BE2C (cell line): Measurements from ENCODE around the gene ITPRID2.

Source experiments
- DNase-seq: peaks from one replicate; pipeline ENCODE4 v3.0.0-alpha.2; 2020
- H3K27me3 ChIP-seq: fragments of 250-450 bp; sonication (Bioruptor Pico); 2 replicates; pipeline ENCODE4 v1.5.1; 2020; ENCODE audit warnings: mild to moderate bottlenecking
- H3K36me3 ChIP-seq: fragments of 250-450 bp; sonication (Bioruptor Pico); 2 replicates; pipeline ENCODE4 v1.5.1; 2020; ENCODE audit warnings: mild to moderate bottlenecking
- H3K4me1 ChIP-seq: fragments of 250-450 bp; sonication (Bioruptor Pico); 2 replicates; pipeline ENCODE4 v1.5.1; 2020
- H3K4me3 ChIP-seq: 2 replicates; pipeline ENCODE4 v1.5.1; 2011; ENCODE audit warnings: low read depth, low read length
- H3K9me3 ChIP-seq: fragments of 250-450 bp; sonication (Bioruptor Pico); 2 replicates; pipeline ENCODE4 v1.5.1; 2020
- TF ChIP-seq, protein P1 (sequence below): IDR thresholded peaks from 2 replicates; pipeline ENCODE4 v1.5.1; 2012; ENCODE audit warnings: mild to moderate bottlenecking, low read depth, low read length

ITPRID2 gene

DNA sequence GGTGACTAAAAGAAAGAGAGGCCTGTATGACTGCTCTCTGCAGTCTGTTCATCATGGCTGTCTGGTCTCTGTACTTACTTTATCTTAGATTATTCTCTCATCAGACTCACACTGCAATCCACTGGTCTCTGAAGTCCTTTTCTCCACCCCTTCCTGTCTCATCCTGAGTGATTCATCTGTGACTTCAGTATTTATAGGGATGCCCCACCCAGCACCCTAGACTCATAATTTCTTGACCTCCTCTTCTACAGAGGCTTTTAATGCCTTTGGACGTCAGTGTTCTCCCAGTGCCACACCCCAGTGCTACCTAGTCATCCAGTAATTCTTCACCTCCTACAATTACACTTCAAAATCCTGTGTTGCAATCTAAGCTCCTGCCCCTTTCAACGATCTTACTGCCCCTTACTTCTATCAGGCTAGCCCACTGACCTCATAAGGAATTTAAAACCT lies 14.9 kb upstream of the ITPRID2 start:
- TF ChIP-seq, protein P1, sequence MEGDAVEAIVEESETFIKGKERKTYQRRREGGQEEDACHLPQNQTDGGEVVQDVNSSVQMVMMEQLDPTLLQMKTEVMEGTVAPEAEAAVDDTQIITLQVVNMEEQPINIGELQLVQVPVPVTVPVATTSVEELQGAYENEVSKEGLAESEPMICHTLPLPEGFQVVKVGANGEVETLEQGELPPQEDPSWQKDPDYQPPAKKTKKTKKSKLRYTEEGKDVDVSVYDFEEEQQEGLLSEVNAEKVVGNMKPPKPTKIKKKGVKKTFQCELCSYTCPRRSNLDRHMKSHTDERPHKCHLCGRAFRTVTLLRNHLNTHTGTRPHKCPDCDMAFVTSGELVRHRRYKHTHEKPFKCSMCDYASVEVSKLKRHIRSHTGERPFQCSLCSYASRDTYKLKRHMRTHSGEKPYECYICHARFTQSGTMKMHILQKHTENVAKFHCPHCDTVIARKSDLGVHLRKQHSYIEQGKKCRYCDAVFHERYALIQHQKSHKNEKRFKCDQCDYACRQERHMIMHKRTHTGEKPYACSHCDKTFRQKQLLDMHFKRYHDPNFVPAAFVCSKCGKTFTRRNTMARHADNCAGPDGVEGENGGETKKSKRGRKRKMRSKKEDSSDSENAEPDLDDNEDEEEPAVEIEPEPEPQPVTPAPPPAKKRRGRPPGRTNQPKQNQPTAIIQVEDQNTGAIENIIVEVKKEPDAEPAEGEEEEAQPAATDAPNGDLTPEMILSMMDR = no peak
- Histone ChIP-seq H3K36me3 (no peaks in the 10 kb centered on the region), H3K9me3 (no peaks in the 10 kb centered on the region), H3K4me3 (no peak overlapping the region), H3K4me1 (no peaks in the 10 kb centered on the region), H3K27me3 (no peaks in the 10 kb centered on the region)
- no peak for DNase-seq

DNA sequence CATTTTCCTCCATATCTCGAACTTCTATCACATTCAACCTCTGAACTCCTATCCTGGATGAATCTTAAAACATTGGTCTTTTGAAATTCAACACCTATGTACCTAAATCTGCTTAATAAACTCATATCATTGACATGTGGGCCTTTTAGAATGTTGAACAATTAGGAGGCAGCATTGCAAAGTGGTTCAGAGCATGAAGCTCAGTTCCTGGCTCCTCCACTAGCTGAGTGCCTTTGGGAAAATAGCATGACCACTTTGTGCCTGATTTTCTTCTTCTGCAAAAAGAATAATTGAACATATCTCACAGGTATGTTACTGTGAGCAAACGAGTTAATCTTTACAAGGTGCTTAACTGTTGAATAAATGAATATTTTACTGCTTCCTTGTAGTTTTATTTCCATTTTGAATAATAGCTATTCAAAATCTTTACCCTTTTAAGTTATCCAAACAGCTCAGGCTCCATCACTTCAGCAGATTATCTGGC lies 14.3 kb upstream of the ITPRID2 start:
- TF ChIP-seq, protein P1 = no peak
- Histone ChIP-seq H3K4me3 (no peak overlapping the region), H3K9me3 (no peaks in the 10 kb centered on the region), H3K27me3 (no peaks in the 10 kb centered on the region), H3K4me1 (no peaks in the 10 kb centered on the region), H3K36me3 (no peaks in the 10 kb centered on the region)
- no peak for DNase-seq

DNA sequence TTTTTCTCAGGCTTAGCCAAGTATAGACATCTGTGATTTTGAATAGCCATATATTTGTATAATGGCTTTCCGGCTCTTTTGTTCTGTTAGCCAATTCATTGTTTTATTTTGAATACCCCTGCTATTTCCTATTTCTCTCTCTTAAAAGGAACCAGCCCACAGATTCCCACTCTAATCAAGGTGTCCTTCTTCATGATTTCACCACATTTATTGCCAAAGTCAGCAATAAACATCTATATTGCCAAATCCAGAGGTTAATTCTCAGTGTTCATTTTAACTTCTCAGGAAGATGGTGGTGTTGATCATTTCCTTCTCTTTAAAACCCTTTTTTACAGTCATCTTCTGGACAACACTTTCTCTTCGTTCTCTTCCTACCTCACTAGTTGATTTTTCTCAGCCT lies 13.1 kb upstream of the ITPRID2 start:
- Histone ChIP-seq H3K27me3 (no peaks in the 10 kb centered on the region), H3K4me1 (no peaks in the 10 kb centered on the region), H3K9me3 (no peaks in the 10 kb centered on the region), H3K36me3 (no peaks in the 10 kb centered on the region), H3K4me3 (no peak overlapping the region)
- no peak for DNase-seq
- TF ChIP-seq, protein P1 = no peak

DNA sequence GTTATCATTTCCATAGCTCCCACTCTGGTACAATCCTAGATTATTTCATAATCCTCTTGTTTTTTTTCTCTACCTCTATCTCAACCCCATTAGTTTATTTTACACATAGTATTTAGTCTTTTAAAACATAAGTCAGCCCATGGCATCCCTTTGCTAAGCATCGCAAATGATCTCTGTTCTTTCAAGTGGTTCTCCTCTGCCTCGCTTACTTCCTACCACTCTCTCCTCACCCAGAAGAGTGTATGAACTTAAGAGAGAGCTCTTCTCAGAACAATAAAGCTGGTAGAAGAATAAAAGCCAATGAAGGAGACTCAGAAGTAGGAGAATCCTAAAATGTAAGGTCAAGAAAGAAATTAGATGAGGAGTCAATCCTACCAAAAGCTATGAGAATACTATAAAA lies 12.2 kb upstream of the ITPRID2 start:
- no peak overlapping the region for H3K4me3 ChIP-seq
- H3K36me3 ChIP-seq = no peaks in the 10 kb centered on the region
- H3K27me3 ChIP-seq = no peaks in the 10 kb centered on the region; the same call in 1 of the 2 replicates
- TF ChIP-seq, protein P1 = no peak
- DNase-seq = no peak
- no peaks in the 10 kb centered on the region for H3K4me1 ChIP-seq
- H3K9me3 ChIP-seq = no peaks in the 10 kb centered on the region

DNA sequence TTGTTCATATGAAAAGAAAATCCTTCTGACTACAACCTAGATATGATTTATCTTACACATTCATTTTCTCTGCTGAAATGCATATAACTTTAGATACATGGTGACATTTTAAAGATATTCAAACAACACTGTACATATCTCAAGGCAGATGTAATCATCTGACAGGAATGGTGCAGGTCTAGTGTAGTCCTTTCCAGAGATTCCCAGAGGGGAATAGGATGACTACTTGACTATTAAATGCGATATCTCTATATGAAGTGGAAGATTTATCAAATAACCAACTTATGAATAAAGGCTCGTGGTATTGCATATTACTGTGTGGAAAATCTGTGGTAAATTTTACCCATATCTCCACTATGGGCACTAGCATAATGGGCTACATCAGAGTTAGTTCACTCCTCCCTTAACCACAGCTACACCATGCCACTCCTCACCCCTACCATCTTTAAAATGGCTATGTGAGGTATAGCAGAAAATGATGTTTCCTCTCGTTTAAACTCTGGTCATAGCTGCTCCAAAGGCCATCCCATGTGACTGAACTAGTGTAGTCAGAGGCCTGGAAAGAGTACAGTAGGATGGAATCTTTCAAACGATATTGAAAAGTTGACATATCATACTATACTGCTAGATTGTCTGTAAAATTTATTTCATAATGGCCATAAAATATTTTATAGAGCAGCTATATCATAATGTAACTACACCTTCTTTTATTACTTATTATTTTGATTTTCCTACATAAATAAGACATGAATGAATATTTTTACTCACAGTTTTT lies 9.1 kb upstream of the ITPRID2 start:
- H3K9me3 ChIP-seq = no peaks in the 10 kb centered on the region
- H3K36me3 ChIP-seq = no peaks in the 10 kb centered on the region
- TF ChIP-seq, protein P1 = no peak
- no peaks in the 10 kb centered on the region for H3K4me1 ChIP-seq
- H3K4me3 ChIP-seq = no peak overlapping the region
- DNase-seq = no peak
- peaks cover 4% of the 10 kb centered on the region; the same call in 1 of the 2 replicates for H3K27me3 ChIP-seq

DNA sequence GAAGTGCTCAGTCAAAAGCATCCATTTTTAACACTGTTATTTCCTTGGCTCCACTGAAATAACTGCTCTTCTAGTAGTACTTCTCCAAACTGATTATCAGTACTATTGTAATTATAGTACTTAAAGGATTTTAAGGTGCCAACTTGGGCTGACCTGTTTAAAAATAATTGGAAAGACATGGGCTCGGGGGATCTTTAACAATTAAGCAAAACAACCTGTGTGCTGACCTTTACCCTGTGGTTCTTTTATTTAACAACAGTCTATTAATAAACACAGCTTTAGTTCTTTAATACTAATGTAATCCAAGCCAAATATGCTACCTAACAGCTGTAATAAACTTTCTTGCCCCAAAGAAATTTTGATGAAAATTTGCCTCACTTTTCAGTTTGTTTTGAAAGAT lies 6.9 kb upstream of the ITPRID2 start:
- DNase-seq = no peak
- no peaks in the 10 kb centered on the region for H3K9me3 ChIP-seq
- no peaks in the 10 kb centered on the region for H3K36me3 ChIP-seq
- H3K27me3 ChIP-seq = peaks cover 4% of the 10 kb centered on the region; the same call in 1 of the 2 replicates
- TF ChIP-seq, protein P1 = no peak
- H3K4me1 ChIP-seq = no peaks in the 10 kb centered on the region
- no peak overlapping the region for H3K4me3 ChIP-seq
